GM18505 (cell line): ENCODE data around the gene LZIC.
"Not testable (repeated sequence)": the region's sequence is repeated elsewhere in the genome, so short reads cannot be mapped to it uniquely, and the experiment has no call there.

ENCODE experiments used
- ATAC-seq: cut with Tn5 transposase; IDR thresholded peaks from one replicate; pipeline ENCODE4 v1.9.1; 2021; ENCODE audit not compliant: unreplicated experiment
- POLR2A ChIP-seq: IDR thresholded peaks from 4 replicates; pipeline ENCODE4 v1.6.1; 2011; ENCODE audit warnings: borderline replicate concordance; ENCODE audit not compliant: insufficient read depth, insufficient read length; ENCODE audit errors: extremely low read depth

LZIC gene

GRCh38 chr1:9927259-9927658, 15.9 kb downstream of the LZIC start:
- no peak for ATAC-seq
- no peak for TF ChIP-seq POLR2A

- TF ChIP-seq POLR2A, result no peak
- no peak for ATAC-seq
Observed at GRCh38 chr1:9922342-9922741, 20.8 kb downstream of the LZIC start.

GRCh38 chr1:9920606-9921005, 22.6 kb downstream of the LZIC start:
- no peak for ATAC-seq
- TF ChIP-seq POLR2A, result no peak

GRCh38 chr1:9917901-9918300, 25.3 kb downstream of the LZIC start:
- TF ChIP-seq POLR2A, result no peak
- ATAC-seq, result no peak

- not testable (repeated sequence) for ATAC-seq
Observed at GRCh38 chr1:9917495-9917894, 25.7 kb downstream of the LZIC start.

- ATAC-seq, result no peak
- no peak for TF ChIP-seq POLR2A
Observed at GRCh38 chr1:9916452-9916851, 26.7 kb downstream of the LZIC start.

GRCh38 chr1:9914610-9914937, 28.6 kb downstream of the LZIC start:
- no peak for TF ChIP-seq POLR2A
- no peak for ATAC-seq

- ATAC-seq, result no peak
- TF ChIP-seq POLR2A, result no peak
Observed at GRCh38 chr1:9912264-9912936, 30.8 kb downstream of the LZIC start.

- ATAC-seq, result peak; percentile 87
- no peak for TF ChIP-seq POLR2A
Observed at GRCh38 chr1:9910423-9911178, 32.6 kb downstream of the LZIC start.

GRCh38 chr1:9910076-9910422, 33.1 kb downstream of the LZIC start, which contains the start of gene CTNNBIP1:
TSS of gene CTNNBIP1 (minus strand) at chr1:9910269. CDS start at chr1:9872064, 38,205 bp downstream.
- peak; percentile 78 for ATAC-seq
- TF ChIP-seq POLR2A, result peak; percentile 38

GRCh38 chr1:9909234-9910046, 33.8 kb downstream of the LZIC start:
- TF ChIP-seq POLR2A, result no peak
- no peak for ATAC-seq

- no peak for ATAC-seq
- TF ChIP-seq POLR2A, result no peak
Observed at GRCh38 chr1:9908871-9909233, 34.3 kb downstream of the LZIC start.

- ATAC-seq, result no peak
- TF ChIP-seq POLR2A, result no peak
Observed at GRCh38 chr1:9907441-9907840, 35.8 kb downstream of the LZIC start.

GRCh38 chr1:9906466-9906865, 36.7 kb downstream of the LZIC start:
- no peak for TF ChIP-seq POLR2A
- no peak for ATAC-seq
